Thyroid gland (tissue), 4 donors: Measurements from ENCODE around the gene SNX27.

ENCODE experiments used
- POLR2A ChIP-seq, 2 donors: fragments of 450-650 bp; IDR thresholded peaks; one replicate each; pipeline ENCODE4 v1.6.1; 2017; ENCODE audit warnings: antibody characterized with exemption in 2 of 2, mild to moderate bottlenecking in 2 of 2, moderate library complexity in 1 of 2
- TF ChIP-seq, protein P1 (sequence below), 6 experiments: fragments of 200-600 bp in 3 of 6; fragments of 450-650 bp in 3 of 6; sonication (generic) in 3 of 6; IDR thresholded peaks; one replicate each; pipeline ENCODE4 v1.5.1; 2016 to 2019; ENCODE audit warnings: antibody characterized with exemption in 6 of 6, mild to moderate bottlenecking in 2 of 6, inconsistent platforms in 1 of 6, moderate library complexity in 1 of 6

DNA sequence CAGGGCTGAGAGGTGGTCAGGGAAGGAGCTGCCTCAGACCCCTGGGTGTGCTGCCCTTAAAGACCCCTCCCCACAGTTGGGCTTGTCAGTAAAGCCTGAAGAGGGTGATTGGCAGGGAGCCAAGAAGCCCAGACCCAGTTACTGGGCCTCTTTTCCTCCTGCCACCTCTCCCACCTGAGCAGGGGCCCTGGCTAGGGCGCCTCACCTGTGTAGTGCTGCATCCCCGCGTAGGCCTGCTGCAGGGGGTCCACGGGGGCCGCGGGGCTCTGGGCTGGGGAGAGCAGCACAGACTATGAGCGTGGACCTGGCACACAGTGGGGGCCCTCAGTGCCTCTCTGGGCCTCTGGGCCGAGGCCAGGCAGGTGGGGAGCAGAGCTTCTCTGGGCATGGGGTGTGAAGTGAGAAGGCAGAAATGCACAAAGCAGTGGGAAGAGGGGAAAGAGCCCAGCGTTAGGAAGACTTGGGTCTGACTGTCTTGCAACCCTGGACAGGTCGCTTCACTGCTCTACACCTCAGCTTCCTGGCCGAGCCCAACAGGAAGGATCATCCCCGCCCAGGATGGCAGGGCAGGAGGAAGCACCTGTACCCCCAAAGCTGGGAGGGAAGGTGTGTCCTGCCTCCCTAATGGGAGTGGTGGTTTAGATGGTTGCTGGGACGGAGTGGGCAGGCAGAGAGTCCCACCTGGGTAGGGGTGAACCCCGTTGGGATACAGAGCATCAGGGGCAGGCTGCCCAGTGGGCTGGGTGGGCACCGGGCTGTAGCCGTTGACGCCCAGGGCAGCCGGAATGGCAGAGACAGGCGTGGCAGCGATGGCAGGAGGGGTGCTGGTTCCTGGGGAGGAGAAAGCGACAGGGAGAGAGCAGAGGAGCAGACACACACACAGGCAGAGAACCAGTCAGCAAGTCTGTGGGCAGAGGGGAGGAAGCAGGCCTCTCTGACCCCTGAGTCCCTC, 94.9 kb downstream of the SNX27 start:
- TF ChIP-seq, protein P1, sequence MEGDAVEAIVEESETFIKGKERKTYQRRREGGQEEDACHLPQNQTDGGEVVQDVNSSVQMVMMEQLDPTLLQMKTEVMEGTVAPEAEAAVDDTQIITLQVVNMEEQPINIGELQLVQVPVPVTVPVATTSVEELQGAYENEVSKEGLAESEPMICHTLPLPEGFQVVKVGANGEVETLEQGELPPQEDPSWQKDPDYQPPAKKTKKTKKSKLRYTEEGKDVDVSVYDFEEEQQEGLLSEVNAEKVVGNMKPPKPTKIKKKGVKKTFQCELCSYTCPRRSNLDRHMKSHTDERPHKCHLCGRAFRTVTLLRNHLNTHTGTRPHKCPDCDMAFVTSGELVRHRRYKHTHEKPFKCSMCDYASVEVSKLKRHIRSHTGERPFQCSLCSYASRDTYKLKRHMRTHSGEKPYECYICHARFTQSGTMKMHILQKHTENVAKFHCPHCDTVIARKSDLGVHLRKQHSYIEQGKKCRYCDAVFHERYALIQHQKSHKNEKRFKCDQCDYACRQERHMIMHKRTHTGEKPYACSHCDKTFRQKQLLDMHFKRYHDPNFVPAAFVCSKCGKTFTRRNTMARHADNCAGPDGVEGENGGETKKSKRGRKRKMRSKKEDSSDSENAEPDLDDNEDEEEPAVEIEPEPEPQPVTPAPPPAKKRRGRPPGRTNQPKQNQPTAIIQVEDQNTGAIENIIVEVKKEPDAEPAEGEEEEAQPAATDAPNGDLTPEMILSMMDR (IDR thresholded peaks at IDR 0.05) = no peak
- TF ChIP-seq POLR2A (IDR thresholded peaks at IDR 0.05) = no peak
